PC-9 (cell line): ENCODE results near the gene HRH1.

Experiments
- EZH2 ChIP-seq: fragments of 200-600 bp; sonication (generic); IDR thresholded peaks from 2 replicates; pipeline ENCODE4 v1.8.0; 2017; ENCODE audit warnings: antibody characterized with exemption, low read depth
- TF ChIP-seq, protein P1 (sequence below): fragments of 200-600 bp; sonication (generic); conservative IDR thresholded peaks from 2 replicates; pipeline ENCODE4 v1.6.1; 2017; ENCODE audit warnings: mixed run types, antibody characterized with exemption, mild to moderate bottlenecking, moderate library complexity

DNA sequence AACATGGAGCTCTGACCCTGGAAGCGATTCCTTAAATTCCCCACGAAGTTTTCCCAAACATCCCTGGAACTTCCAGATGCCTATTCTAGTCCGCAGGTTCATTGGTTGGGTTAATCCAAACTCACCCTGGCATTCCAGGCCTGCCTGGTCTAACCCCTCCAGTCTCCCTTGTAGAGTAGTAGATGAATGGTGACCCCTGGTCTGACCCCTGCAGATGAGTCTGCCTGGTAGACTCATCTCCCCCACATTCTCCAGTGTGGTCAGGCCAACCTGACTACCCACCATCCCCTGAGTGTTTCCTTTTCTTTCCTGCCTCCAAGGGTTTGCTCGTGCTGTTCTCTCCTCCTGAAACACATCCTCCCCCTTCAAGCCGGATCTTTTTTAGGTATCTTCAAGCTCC lies 10.8 kb upstream of the HRH1 start:
- TF ChIP-seq, protein P1, sequence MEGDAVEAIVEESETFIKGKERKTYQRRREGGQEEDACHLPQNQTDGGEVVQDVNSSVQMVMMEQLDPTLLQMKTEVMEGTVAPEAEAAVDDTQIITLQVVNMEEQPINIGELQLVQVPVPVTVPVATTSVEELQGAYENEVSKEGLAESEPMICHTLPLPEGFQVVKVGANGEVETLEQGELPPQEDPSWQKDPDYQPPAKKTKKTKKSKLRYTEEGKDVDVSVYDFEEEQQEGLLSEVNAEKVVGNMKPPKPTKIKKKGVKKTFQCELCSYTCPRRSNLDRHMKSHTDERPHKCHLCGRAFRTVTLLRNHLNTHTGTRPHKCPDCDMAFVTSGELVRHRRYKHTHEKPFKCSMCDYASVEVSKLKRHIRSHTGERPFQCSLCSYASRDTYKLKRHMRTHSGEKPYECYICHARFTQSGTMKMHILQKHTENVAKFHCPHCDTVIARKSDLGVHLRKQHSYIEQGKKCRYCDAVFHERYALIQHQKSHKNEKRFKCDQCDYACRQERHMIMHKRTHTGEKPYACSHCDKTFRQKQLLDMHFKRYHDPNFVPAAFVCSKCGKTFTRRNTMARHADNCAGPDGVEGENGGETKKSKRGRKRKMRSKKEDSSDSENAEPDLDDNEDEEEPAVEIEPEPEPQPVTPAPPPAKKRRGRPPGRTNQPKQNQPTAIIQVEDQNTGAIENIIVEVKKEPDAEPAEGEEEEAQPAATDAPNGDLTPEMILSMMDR, result no peak
- TF ChIP-seq EZH2, result no peak
